ENCODE data around the gene SEL1L3. TPM values are rescaled to one million over a fixed set of nuclear protein-coding genes. Genes with fewer than 3 reads are reported as not detected.

The SEL1L3 gene
- total and polyA plus RNA-seq, 4 donors: 3.3 to 13.1 (median 5.7) TPM

DNA sequence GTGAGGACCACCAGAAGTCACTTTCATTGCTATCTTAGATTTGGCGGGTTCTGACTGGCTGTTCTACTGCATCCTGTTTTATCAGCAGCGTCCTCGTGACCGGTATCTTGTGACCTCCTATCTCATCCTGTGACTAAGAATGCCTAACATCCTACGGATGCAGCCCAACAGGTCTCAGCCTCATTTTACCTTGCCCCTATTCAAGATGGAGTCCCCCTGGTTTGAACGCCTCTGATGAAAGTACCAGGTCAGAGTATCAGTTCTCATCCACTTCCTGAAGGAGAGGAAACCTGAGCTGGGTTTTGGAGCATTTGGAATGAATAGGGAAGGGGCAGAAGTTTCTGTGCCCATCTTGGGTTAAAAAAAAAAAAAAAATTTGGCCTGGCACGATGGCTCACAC lies 136.9 kb downstream of the SEL1L3 start:
- H3K4me3 ChIP-seq (ENCODE audit: low read depth in 1 of 3, low read length in 3 of 3): no peak overlapping the region
- no peak overlapping the region for H3K9ac ChIP-seq (ENCODE audit: low read depth in 1 of 2, low read length in 2 of 2)
- H3K27ac ChIP-seq (ENCODE audit: low read depth in 1 of 2, low read length in 2 of 2): no peak overlapping the region
- TF ChIP-seq, protein P1, sequence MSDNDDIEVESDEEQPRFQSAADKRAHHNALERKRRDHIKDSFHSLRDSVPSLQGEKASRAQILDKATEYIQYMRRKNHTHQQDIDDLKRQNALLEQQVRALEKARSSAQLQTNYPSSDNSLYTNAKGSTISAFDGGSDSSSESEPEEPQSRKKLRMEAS (IDR thresholded peaks at IDR 0.05): no peak
- TF ChIP-seq EGR1 (IDR thresholded peaks at IDR 0.05; ENCODE audit: low read depth in 2 of 2) (no peak), JUND (IDR thresholded peaks at IDR 0.05) (no peak), TAF1 (conservative IDR thresholded peaks at IDR 0.05) (no peak), YY1 (IDR thresholded peaks at IDR 0.05) (no peak), RXRA (IDR thresholded peaks at IDR 0.05) (no peak), FOXA1 (IDR thresholded peaks at IDR 0.05) (no peak), GABPA (IDR thresholded peaks at IDR 0.05 in 1 of 2, conservative IDR thresholded peaks at IDR 0.05 in 1 of 2) (no peak), NR2F2 (IDR thresholded peaks at IDR 0.05) (no peak)
- TF ChIP-seq, protein P2, sequence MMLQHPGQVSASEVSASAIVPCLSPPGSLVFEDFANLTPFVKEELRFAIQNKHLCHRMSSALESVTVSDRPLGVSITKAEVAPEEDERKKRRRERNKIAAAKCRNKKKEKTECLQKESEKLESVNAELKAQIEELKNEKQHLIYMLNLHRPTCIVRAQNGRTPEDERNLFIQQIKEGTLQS (IDR thresholded peaks at IDR 0.05): no peak
- TF ChIP-seq, protein P3, sequence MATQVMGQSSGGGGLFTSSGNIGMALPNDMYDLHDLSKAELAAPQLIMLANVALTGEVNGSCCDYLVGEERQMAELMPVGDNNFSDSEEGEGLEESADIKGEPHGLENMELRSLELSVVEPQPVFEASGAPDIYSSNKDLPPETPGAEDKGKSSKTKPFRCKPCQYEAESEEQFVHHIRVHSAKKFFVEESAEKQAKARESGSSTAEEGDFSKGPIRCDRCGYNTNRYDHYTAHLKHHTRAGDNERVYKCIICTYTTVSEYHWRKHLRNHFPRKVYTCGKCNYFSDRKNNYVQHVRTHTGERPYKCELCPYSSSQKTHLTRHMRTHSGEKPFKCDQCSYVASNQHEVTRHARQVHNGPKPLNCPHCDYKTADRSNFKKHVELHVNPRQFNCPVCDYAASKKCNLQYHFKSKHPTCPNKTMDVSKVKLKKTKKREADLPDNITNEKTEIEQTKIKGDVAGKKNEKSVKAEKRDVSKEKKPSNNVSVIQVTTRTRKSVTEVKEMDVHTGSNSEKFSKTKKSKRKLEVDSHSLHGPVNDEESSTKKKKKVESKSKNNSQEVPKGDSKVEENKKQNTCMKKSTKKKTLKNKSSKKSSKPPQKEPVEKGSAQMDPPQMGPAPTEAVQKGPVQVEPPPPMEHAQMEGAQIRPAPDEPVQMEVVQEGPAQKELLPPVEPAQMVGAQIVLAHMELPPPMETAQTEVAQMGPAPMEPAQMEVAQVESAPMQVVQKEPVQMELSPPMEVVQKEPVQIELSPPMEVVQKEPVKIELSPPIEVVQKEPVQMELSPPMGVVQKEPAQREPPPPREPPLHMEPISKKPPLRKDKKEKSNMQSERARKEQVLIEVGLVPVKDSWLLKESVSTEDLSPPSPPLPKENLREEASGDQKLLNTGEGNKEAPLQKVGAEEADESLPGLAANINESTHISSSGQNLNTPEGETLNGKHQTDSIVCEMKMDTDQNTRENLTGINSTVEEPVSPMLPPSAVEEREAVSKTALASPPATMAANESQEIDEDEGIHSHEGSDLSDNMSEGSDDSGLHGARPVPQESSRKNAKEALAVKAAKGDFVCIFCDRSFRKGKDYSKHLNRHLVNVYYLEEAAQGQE (IDR thresholded peaks at IDR 0.05): no peak
- TF ChIP-seq, protein P4, sequence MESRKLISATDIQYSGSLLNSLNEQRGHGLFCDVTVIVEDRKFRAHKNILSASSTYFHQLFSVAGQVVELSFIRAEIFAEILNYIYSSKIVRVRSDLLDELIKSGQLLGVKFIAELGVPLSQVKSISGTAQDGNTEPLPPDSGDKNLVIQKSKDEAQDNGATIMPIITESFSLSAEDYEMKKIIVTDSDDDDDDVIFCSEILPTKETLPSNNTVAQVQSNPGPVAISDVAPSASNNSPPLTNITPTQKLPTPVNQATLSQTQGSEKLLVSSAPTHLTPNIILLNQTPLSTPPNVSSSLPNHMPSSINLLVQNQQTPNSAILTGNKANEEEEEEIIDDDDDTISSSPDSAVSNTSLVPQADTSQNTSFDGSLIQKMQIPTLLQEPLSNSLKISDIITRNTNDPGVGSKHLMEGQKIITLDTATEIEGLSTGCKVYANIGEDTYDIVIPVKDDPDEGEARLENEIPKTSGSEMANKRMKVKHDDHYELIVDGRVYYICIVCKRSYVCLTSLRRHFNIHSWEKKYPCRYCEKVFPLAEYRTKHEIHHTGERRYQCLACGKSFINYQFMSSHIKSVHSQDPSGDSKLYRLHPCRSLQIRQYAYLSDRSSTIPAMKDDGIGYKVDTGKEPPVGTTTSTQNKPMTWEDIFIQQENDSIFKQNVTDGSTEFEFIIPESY (IDR thresholded peaks at IDR 0.05): no peak
- TF ChIP-seq, protein P5, sequence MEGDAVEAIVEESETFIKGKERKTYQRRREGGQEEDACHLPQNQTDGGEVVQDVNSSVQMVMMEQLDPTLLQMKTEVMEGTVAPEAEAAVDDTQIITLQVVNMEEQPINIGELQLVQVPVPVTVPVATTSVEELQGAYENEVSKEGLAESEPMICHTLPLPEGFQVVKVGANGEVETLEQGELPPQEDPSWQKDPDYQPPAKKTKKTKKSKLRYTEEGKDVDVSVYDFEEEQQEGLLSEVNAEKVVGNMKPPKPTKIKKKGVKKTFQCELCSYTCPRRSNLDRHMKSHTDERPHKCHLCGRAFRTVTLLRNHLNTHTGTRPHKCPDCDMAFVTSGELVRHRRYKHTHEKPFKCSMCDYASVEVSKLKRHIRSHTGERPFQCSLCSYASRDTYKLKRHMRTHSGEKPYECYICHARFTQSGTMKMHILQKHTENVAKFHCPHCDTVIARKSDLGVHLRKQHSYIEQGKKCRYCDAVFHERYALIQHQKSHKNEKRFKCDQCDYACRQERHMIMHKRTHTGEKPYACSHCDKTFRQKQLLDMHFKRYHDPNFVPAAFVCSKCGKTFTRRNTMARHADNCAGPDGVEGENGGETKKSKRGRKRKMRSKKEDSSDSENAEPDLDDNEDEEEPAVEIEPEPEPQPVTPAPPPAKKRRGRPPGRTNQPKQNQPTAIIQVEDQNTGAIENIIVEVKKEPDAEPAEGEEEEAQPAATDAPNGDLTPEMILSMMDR (IDR thresholded peaks at IDR 0.05; ENCODE audit: low read depth, low read length, missing input control): no peak
- H3K4me1 ChIP-seq (ENCODE audit: control insufficient read depth in 4 of 4, insufficient read depth in 4 of 4, low read length in 3 of 4): no peaks in the 10 kb centered on the region
- H3K36me3 ChIP-seq (ENCODE audit: control insufficient read depth in 4 of 4, insufficient read depth in 3 of 4, low read depth in 1 of 4, low read length in 3 of 4): no peaks in the 10 kb centered on the region
- no peaks in the 10 kb centered on the region for H3K27me3 ChIP-seq (ENCODE audit: control insufficient read depth in 4 of 4, insufficient read depth in 4 of 4, low read length in 3 of 4)
- H3K9me3 ChIP-seq (ENCODE audit: control insufficient read depth in 4 of 4, low read length in 3 of 4): no peaks in the 10 kb centered on the region
- WGBS: 70% methylated on average over 7 of the region's 7 CpGs
- DNase-seq (ENCODE audit: low spot score): no peak

DNA sequence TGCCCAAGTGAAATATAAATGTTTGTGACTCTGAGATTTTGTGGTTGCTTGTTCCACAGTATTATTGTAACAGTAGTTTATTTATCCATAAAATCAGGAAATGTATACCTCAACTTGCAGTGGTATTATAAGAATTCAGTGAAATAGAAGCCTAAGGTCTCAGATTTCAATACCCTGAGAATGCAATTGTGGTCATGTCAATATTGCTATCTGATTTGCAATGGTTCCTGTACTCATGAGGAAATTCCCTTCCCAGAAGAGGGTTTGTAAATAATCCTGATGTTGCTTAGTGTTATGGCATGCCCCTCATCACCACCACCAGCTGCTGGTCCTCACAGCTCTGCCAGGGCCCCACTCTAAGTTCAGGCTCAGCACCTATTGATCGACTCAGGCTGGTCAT lies 139.4 kb downstream of the SEL1L3 start:
- no peaks in the 10 kb centered on the region for H3K4me1 ChIP-seq (ENCODE audit: control insufficient read depth in 4 of 4, insufficient read depth in 4 of 4, low read length in 3 of 4)
- no peaks in the 10 kb centered on the region for H3K9me3 ChIP-seq (ENCODE audit: control insufficient read depth in 4 of 4, low read length in 3 of 4)
- H3K9ac ChIP-seq (ENCODE audit: low read depth in 1 of 2, low read length in 2 of 2): no peak overlapping the region
- H3K36me3 ChIP-seq (ENCODE audit: control insufficient read depth in 4 of 4, insufficient read depth in 3 of 4, low read depth in 1 of 4, low read length in 3 of 4): no peaks in the 10 kb centered on the region
- DNase-seq (ENCODE audit: low spot score): no peak
- no peaks in the 10 kb centered on the region for H3K27me3 ChIP-seq (ENCODE audit: control insufficient read depth in 4 of 4, insufficient read depth in 4 of 4, low read length in 3 of 4)
- no peak overlapping the region for H3K4me3 ChIP-seq (ENCODE audit: low read depth in 1 of 3, low read length in 3 of 3)
- 83% methylated on average over 1 of the region's 1 CpG for WGBS
- H3K27ac ChIP-seq (ENCODE audit: low read depth in 1 of 2, low read length in 2 of 2): no peak overlapping the region
- TF ChIP-seq, protein P3 (IDR thresholded peaks at IDR 0.05): no peak
- no peak for TF ChIP-seq FOXA2 (IDR thresholded peaks at IDR 0.05)
- no peak for TF ChIP-seq EGR1 (IDR thresholded peaks at IDR 0.05; ENCODE audit: low read depth in 2 of 2)
- TF ChIP-seq RXRA (IDR thresholded peaks at IDR 0.05): no peak
- no peak for TF ChIP-seq YY1 (IDR thresholded peaks at IDR 0.05)
- no peak for TF ChIP-seq HNF4A (conservative IDR thresholded peaks at IDR 0.05)
- TF ChIP-seq, protein P1 (IDR thresholded peaks at IDR 0.05): no peak
- TF ChIP-seq, protein P5 (IDR thresholded peaks at IDR 0.05; ENCODE audit: low read depth, low read length, missing input control): no peak
- TF ChIP-seq RAD21 (IDR thresholded peaks at IDR 0.05): no peak
- TF ChIP-seq FOXA1 (IDR thresholded peaks at IDR 0.05): no peak
- TF ChIP-seq NR2F2 (IDR thresholded peaks at IDR 0.05): no peak
- TF ChIP-seq TAF1 (conservative IDR thresholded peaks at IDR 0.05): no peak
- TF ChIP-seq, protein P2 (IDR thresholded peaks at IDR 0.05): no peak
- no peak for TF ChIP-seq GABPA (IDR thresholded peaks at IDR 0.05 in 1 of 2, conservative IDR thresholded peaks at IDR 0.05 in 1 of 2)
